ENCODE results near the gene ANXA8L1. TPM values are rescaled to one million over a fixed set of nuclear protein-coding genes. Genes with fewer than 3 reads are reported as not detected.
A peak's percentile ranks its signal among the peaks of the same experiment; 100 is the strongest.
"Not testable (repeated sequence)": the region's sequence is repeated elsewhere in the genome, so short reads cannot be mapped to it uniquely, and the experiment has no call there.

The ANXA8L1 gene
- total RNA-seq, 1 experiment from 2014 or later, result not detected

GRCh38 chr10:46367666-46368240 lies 7.8 kb upstream of the ANXA8L1 start:
- H3K9ac ChIP-seq (ENCODE audit: low read length); CTCF ChIA-PET; H3K9me2 ChIP-seq (ENCODE audit: insufficient read depth); intact Hi-C loops (cut with micrococcal nuclease); BruUV-seq (replicated peaks); H3K9me3 ChIP-seq (ENCODE audit: control insufficient read depth in 1 of 2, insufficient read depth in 1 of 2, low read depth in 1 of 2, low read length in 2 of 2); H2AFZ ChIP-seq (ENCODE audit: low read depth, low read length, poor library complexity, severe bottlenecking); H3K4me3 ChIP-seq (replicated peaks in 1 of 2; ENCODE audit: low read depth in 1 of 2, low read length in 2 of 2); DNase-seq (ENCODE audit: low read depth, low spot score); H3K27me3 ChIP-seq (ENCODE audit: insufficient read depth, low read length); RAD21 ChIA-PET (ENCODE audit: low non-redundant PET in 1 of 2, low total read pairs in 2 of 2, uncharacterized antibody in 2 of 2, unreplicated experiment in 2 of 2); H3K4me1 ChIP-seq (ENCODE audit: control insufficient read depth in 1 of 2, insufficient read depth in 2 of 2, low read length in 2 of 2); H3K4me2 ChIP-seq (ENCODE audit: low read length); H3K79me2 ChIP-seq (ENCODE audit: insufficient read depth, low read length); ATAC-seq; POLR2A ChIA-PET; H3K36me3 ChIP-seq (ENCODE audit: control insufficient read depth in 1 of 2, insufficient read depth in 2 of 2, low read length in 2 of 2); H3K27ac ChIP-seq (ENCODE audit: low read depth, low read length); H4K20me1 ChIP-seq (ENCODE audit: insufficient read depth): not testable (repeated sequence)

DNA sequence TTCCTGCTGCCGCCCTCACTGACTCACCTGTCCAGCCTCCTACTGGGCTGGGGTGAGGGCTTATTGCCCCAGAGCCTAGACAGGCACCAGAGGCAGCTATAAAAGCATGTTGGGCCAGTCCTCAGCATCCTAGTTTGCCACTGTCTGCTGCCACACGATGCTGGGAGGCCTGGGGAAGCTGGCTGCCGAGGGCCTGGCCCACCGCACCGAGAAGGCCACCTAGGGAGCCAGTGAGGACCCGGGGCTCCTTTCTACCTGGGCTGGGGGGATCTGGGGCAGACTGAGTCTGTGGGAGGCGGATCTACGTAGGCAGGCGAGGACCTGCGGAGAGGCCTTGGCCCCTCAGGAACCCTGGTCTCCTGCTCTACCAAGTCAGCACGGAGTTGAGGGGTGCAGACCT lies 6.6 kb upstream of the ANXA8L1 start:
- H3K9ac ChIP-seq (ENCODE audit: low read length); intact Hi-C loops (cut with micrococcal nuclease); BruUV-seq (replicated peaks); H3K4me2 ChIP-seq (ENCODE audit: low read length); DNase-seq (ENCODE audit: low read depth, low spot score); CTCF ChIA-PET; H3K9me2 ChIP-seq (ENCODE audit: insufficient read depth); H3K9me3 ChIP-seq (ENCODE audit: control insufficient read depth in 1 of 2, insufficient read depth in 1 of 2, low read depth in 1 of 2, low read length in 2 of 2); H3K4me3 ChIP-seq (replicated peaks in 1 of 2; ENCODE audit: low read depth in 1 of 2, low read length in 2 of 2); ATAC-seq; RAD21 ChIA-PET (ENCODE audit: low non-redundant PET in 1 of 2, low total read pairs in 2 of 2, uncharacterized antibody in 2 of 2, unreplicated experiment in 2 of 2); H2AFZ ChIP-seq (ENCODE audit: low read depth, low read length, poor library complexity, severe bottlenecking); H3K36me3 ChIP-seq (ENCODE audit: control insufficient read depth in 1 of 2, insufficient read depth in 2 of 2, low read length in 2 of 2); H3K27ac ChIP-seq (ENCODE audit: low read depth, low read length); H3K27me3 ChIP-seq (ENCODE audit: insufficient read depth, low read length); H3K79me2 ChIP-seq (ENCODE audit: insufficient read depth, low read length); H3K4me1 ChIP-seq (ENCODE audit: control insufficient read depth in 1 of 2, insufficient read depth in 2 of 2, low read length in 2 of 2); H4K20me1 ChIP-seq (ENCODE audit: insufficient read depth); POLR2A ChIA-PET: not testable (repeated sequence)

- H3K9me2 ChIP-seq (ENCODE audit: insufficient read depth); POLR2A ChIA-PET; H3K9me3 ChIP-seq (ENCODE audit: control insufficient read depth in 1 of 2, insufficient read depth in 1 of 2, low read depth in 1 of 2, low read length in 2 of 2); CTCF ChIA-PET; ATAC-seq; H3K4me3 ChIP-seq (replicated peaks in 1 of 2; ENCODE audit: low read depth in 1 of 2, low read length in 2 of 2); H3K27me3 ChIP-seq (ENCODE audit: insufficient read depth, low read length); H3K36me3 ChIP-seq (ENCODE audit: control insufficient read depth in 1 of 2, insufficient read depth in 2 of 2, low read length in 2 of 2); H3K4me2 ChIP-seq (ENCODE audit: low read length); DNase-seq (ENCODE audit: low read depth, low spot score); BruUV-seq (replicated peaks); H3K79me2 ChIP-seq (ENCODE audit: insufficient read depth, low read length); H4K20me1 ChIP-seq (ENCODE audit: insufficient read depth); H2AFZ ChIP-seq (ENCODE audit: low read depth, low read length, poor library complexity, severe bottlenecking); H3K4me1 ChIP-seq (ENCODE audit: control insufficient read depth in 1 of 2, insufficient read depth in 2 of 2, low read length in 2 of 2); H3K9ac ChIP-seq (ENCODE audit: low read length); intact Hi-C loops (cut with micrococcal nuclease); RAD21 ChIA-PET (ENCODE audit: low non-redundant PET in 1 of 2, low total read pairs in 2 of 2, uncharacterized antibody in 2 of 2, unreplicated experiment in 2 of 2); H3K27ac ChIP-seq (ENCODE audit: low read depth, low read length): not testable (repeated sequence)
Measured at GRCh38 chr10:46374410-46374809, 1.2 kb upstream of the ANXA8L1 start.

DNA sequence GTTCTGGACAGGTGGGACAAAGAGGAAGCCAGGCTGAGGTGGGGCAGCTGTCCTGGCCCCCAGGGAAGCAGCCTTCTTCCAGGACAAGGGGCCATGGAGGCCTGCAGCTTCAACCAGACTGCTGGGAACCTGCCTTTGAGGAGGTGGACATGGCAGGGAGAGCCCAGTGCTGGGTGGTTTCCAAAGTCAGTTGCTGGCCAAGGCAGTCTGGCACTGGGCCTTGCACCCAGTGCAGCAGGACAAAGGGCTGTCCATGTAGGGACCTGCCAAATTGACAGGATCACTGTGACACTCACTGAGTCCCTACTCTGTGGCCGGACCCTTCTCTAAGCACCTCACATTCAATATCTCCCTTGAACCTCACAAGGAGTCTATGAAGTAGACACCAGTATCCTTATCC lies 1.4 kb downstream of the ANXA8L1 start:
- POLR2A ChIA-PET; H3K79me2 ChIP-seq (ENCODE audit: insufficient read depth, low read length); H4K20me1 ChIP-seq (ENCODE audit: insufficient read depth); H3K4me2 ChIP-seq (ENCODE audit: low read length); BruUV-seq (replicated peaks); H3K27me3 ChIP-seq (ENCODE audit: insufficient read depth, low read length); RAD21 ChIA-PET (ENCODE audit: low non-redundant PET in 1 of 2, low total read pairs in 2 of 2, uncharacterized antibody in 2 of 2, unreplicated experiment in 2 of 2); ATAC-seq; H3K9me2 ChIP-seq (ENCODE audit: insufficient read depth); intact Hi-C loops (cut with micrococcal nuclease); H3K9ac ChIP-seq (ENCODE audit: low read length); H3K4me3 ChIP-seq (replicated peaks in 1 of 2; ENCODE audit: low read depth in 1 of 2, low read length in 2 of 2); H3K9me3 ChIP-seq (ENCODE audit: control insufficient read depth in 1 of 2, insufficient read depth in 1 of 2, low read depth in 1 of 2, low read length in 2 of 2); H3K36me3 ChIP-seq (ENCODE audit: control insufficient read depth in 1 of 2, insufficient read depth in 2 of 2, low read length in 2 of 2); CTCF ChIA-PET; H3K4me1 ChIP-seq (ENCODE audit: control insufficient read depth in 1 of 2, insufficient read depth in 2 of 2, low read length in 2 of 2); H3K27ac ChIP-seq (ENCODE audit: low read depth, low read length); DNase-seq (ENCODE audit: low read depth, low spot score); H2AFZ ChIP-seq (ENCODE audit: low read depth, low read length, poor library complexity, severe bottlenecking): not testable (repeated sequence)

DNA sequence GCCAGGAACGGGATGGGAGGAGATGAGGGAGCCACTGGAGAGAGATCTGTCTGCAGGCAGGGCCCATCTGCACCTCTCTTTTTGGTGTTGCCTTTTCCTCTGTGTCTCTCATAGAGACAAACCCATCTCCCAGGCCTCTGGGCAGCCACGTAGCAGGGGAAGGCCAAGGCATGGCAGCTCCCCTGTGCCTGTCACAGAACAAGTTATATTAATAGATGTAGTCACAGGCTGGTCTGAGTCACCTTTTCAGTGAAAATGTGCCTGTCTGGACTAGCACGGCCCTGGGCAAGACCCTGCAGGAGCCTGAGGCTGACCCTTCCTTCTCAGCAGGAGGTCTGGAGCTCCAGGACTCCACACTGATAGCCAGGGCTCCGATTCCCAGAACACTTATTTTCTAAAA lies 2.1 kb downstream of the ANXA8L1 start:
- DNase-seq (ENCODE audit: low read depth, low spot score); H3K36me3 ChIP-seq (ENCODE audit: control insufficient read depth in 1 of 2, insufficient read depth in 2 of 2, low read length in 2 of 2); H3K9ac ChIP-seq (ENCODE audit: low read length); H3K9me3 ChIP-seq (ENCODE audit: control insufficient read depth in 1 of 2, insufficient read depth in 1 of 2, low read depth in 1 of 2, low read length in 2 of 2); H3K4me2 ChIP-seq (ENCODE audit: low read length); H3K4me1 ChIP-seq (ENCODE audit: control insufficient read depth in 1 of 2, insufficient read depth in 2 of 2, low read length in 2 of 2); H3K27me3 ChIP-seq (ENCODE audit: insufficient read depth, low read length); H2AFZ ChIP-seq (ENCODE audit: low read depth, low read length, poor library complexity, severe bottlenecking); H3K9me2 ChIP-seq (ENCODE audit: insufficient read depth); CTCF ChIA-PET; H4K20me1 ChIP-seq (ENCODE audit: insufficient read depth); H3K79me2 ChIP-seq (ENCODE audit: insufficient read depth, low read length); RAD21 ChIA-PET (ENCODE audit: low non-redundant PET in 1 of 2, low total read pairs in 2 of 2, uncharacterized antibody in 2 of 2, unreplicated experiment in 2 of 2); POLR2A ChIA-PET; BruUV-seq (replicated peaks); intact Hi-C loops (cut with micrococcal nuclease); H3K4me3 ChIP-seq (replicated peaks in 1 of 2; ENCODE audit: low read depth in 1 of 2, low read length in 2 of 2); H3K27ac ChIP-seq (ENCODE audit: low read depth, low read length): not testable (repeated sequence)
- peak; percentile 54 for ATAC-seq
